A673 (cell line): Measurements from ENCODE around the gene DOCK10.

Experiments
- CTCF ChIP-seq: fragments of 300-800, 200-600 bp; sonication (generic); conservative IDR thresholded peaks from 2 replicates; pipeline ENCODE4 v1.5.1; 2017; ENCODE audit warnings: low read depth, mild to moderate bottlenecking, antibody characterized with exemption, low read length, moderate library complexity, mixed read lengths
- EZH2 ChIP-seq: fragments of 200-600 bp; sonication (generic); IDR thresholded peaks from 2 replicates; pipeline ENCODE4 v1.6.1; 2017; ENCODE audit warnings: borderline replicate concordance, low read depth, mild to moderate bottlenecking, mixed read lengths, antibody characterized with exemption, low read length; ENCODE audit not compliant: poor library complexity, severe bottlenecking

- TF ChIP-seq CTCF (no peak), EZH2 (no peak)
These were observed 13.7 kb downstream of the DOCK10 start for GRCh38 chr2:225028572-225028971.
